T-helper 1 cell treated with Interleukin-12 subunit alpha and Interleukin-12 subunit beta and Interleukin-4 antibody, amounts not matched to agents 30 ng/mL and 1 ng/mL, for 36 hours (primary cell): ENCODE results near the gene GTSE1. TPM values are rescaled to one million over a fixed set of nuclear protein-coding genes. Genes with fewer than 3 reads are reported as not detected.

Experiments used
- intact Hi-C: fragments of 100-400 bp; cut with micrococcal nuclease; formaldehyde crosslinking; loops from one replicate; pipeline ENCODE4 v1.15.1; 2024
- total RNA-seq: library from RNA; stranded (reverse); gene quantifications from 2 replicates; pipeline ENCODE4 v1.2.3, GENCODE V29; 2022

GTSE1 gene
- total RNA-seq, 1 donor from 2014 or later: 55.8 TPM

DNA sequence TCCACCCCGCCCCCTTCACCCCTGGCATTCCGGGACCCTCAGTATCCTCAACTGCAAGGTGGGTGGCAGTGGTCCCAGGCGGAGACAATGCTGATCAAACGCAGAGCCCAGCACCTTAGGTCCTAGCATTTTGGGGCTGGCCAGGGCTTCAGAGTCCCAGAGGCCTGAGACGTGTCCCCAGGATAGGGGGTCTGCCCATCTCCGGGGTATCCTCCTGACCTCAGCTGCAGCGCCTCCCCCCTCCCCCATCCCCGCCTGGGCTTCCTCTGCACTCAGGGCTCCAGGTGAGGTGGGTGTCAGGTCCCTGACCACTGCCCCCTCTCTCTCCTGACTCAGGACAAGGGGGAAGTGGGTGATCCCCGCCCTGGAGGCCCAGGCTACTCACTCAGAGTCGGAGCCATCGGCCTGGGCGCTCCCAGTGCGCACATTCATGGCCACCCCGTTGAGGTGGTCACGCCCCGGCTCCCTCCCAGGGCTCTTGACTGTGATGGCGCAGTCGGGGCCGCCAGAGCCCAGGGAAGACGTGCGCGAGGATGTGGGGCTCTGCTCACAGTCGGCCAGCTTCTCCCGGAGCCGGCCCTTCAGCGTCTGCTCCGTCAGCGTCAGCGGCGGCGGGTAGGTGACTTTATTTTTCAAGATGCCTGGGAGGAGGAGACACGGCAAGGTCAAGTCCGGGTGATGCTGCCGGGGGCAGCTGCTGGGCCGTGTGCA, 67.1 kb downstream of the GTSE1 start:
- intact Hi-C loops: no loop called here

DNA sequence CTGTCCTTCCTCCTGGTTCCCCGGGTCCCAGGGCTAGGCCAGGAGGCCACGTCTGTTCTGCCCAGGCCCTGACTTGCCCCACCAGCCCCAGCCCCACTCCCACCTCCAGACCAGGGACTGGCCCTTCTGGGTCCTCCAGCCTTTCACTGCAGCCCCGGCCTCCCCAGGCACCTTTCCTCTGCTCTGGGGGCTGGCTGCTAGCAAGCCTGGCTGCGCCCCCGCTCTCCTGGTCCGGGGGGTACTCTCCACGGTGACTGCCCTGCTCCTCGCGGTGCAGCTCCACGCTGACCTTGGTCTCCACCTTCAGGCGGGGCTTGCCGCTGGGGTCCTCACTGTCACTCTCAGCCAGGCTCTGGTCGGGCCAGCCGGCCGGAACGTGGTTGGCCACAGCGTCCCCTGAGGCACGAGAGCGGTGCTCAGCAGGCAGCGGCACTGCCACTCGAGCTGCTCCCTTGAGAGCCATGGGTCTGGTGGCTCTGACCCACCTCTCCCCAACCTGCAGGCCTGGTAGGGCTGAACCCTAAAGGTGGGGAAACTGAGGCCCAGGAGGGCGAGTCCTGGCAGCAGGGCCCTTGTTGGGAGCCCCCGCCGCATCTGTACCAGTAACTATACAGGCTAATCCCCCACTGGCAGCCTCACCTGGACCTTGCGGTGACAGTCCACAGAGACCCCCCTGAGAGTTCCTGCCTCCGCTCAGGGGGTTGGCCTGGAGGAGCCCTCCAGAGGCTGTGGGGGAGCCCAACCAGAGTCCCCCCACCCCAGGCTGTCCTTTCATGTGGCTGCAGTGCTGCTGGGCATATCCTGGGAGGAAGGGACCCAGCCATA, 67.9 kb downstream of the GTSE1 start:
- intact Hi-C loops: no loop called here

- intact Hi-C loops: no loop called here
Observed at GRCh38 chr22:46365166-46365624, 68.5 kb downstream of the GTSE1 start.

GRCh38 chr22:46366327-46366731, 69.7 kb downstream of the GTSE1 start:
- intact Hi-C loops: no loop called here

GRCh38 chr22:46366801-46367706, 70.4 kb downstream of the GTSE1 start:
- intact Hi-C loops: loop anchor here (1.0 kb wide), 1 partner anchor 175 kb away; no protein-coding TSS in a partner anchor

DNA sequence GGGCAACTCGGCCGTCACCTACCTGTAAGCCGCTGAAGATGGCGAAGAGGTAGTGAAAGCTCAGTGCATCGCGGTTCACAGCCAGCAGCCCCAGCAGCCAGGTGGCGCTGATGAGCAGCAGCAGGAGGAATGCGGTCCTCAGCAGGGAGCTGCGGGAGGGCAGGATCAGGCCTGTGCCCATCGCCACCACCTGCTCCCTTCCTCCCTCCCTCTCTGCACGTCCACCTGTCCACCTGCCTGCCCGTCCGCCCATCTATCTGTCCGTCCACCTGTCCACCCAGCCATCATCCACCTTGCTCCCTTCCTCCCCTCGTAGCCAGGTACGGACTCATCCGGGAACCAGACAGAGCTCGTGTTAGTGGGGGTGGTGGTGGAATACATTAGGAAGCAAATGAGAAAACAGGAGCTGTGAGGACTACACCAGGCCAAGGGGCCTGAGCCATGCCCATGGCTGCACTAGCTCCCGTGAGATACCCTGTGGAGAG, 71.1 kb downstream of the GTSE1 start:
- intact Hi-C loops: loop anchor here (1.0 kb wide), 1 partner anchor 175 kb away; no protein-coding TSS in a partner anchor

DNA sequence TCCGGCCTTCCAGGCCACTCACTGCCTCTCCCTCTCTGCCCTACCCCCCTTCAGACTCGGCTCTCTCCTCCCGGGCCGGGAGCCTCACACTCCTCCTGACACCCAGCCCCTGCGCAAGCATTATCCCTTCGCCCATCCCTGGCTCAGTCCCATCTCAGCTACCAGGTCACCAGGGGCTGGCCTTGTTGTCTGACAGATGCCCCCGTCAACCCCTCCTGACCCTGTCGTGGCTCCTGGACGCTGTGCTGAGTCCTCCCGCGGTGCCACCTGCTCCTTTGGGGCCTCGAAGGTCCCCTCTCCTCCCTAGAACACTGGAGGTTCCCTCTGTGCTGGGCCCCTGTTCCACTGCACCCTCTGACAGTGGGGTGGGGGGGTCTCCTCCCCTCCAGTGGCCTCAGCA, 71.8 kb downstream of the GTSE1 start:
- intact Hi-C loops: no loop called here

- intact Hi-C loops: no loop called here
Observed at GRCh38 chr22:46368871-46369715, 72.4 kb downstream of the GTSE1 start.

- intact Hi-C loops: no loop called here
Observed at GRCh38 chr22:46369716-46370583, 73.3 kb downstream of the GTSE1 start.

DNA sequence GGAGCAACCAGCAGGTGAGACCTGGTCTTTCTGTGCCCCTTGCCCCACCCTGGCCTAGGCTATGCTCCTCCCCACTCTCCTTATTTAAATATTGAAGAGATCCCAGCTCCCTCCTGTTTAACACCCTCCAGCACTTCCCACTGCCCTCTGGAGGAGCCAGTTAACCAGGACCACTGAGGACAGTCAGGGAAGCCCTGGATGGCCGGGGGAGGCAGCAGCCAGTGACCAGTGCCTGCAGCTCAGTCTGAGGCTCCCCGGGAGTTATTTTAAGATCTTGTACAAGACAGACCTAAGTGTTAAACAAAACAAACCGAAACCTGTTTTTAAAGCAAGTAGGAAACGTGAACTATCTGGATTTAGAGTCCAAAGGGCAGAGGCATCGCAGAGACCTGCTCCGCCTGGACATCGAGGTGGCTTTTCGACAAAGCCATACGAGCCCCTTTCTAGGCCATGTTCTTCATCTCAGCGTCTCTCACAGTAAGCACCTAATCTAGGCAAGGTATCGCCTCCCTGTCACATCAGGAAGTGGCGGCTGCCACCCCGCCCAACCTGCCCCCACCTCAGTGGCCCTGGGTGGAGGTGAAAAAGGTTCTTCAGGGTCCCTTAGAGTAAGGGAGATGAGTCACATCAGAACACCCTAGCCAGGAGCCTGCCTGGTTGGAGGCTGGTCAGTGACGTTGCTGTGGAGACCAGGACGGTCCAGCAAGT, 74.1 kb downstream of the GTSE1 start:
- intact Hi-C loops: no loop called here

DNA sequence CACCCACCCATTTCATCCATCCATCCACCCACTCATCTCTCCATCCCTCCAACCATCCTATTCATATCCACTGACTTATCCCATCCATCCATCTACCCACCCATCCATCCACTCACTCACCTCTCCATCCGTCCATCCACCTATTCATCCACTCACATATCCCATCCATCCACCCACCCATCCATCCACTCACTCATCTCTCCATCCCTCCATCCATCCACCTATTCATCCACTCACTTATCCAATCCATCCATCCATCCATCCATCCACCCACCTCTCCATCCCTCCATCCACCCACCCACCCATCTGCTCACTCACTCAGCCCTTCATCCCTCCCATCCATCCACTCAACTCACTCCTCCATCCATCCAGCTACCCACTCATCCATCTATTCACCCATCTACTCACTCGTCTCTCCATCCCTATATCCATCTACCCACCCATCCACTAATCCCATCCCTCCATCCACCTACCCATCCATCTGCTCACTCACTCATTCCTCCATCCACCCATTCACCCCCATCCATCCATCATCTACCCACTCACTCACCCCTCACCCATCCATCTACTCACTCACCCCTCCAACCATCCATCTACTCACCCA, 75.1 kb downstream of the GTSE1 start:
- intact Hi-C loops: no loop called here

DNA sequence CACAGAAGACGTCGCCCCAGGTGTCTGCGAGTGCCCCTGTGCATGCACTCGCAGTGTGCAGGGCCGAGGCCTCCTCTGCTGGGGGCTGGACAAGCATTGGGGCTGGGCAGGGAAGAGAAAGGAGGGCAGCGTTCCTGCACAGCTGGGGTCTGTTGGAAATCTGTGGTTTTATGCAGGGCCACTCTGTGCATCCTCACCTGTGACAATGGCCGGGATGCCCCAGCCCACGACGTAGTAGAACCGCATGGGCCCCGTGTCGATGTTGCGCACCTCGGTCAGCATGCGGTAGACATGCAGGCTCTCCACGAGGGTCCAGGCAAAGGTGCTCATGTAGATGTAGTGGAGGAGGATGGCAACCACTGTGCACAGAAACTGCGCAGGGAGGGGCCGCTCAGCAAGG, 76.0 kb downstream of the GTSE1 start:
- intact Hi-C loops: no loop called here

- intact Hi-C loops: no loop called here
Observed at GRCh38 chr22:46373159-46373558, 76.5 kb downstream of the GTSE1 start.

GRCh38 chr22:46373921-46374662, 77.4 kb downstream of the GTSE1 start:
- intact Hi-C loops: no loop called here

- intact Hi-C loops: no loop called here
Observed at GRCh38 chr22:46374663-46375474, 78.2 kb downstream of the GTSE1 start.

- intact Hi-C loops: no loop called here
Observed at GRCh38 chr22:46376111-46376510, 79.4 kb downstream of the GTSE1 start.
